ENCODE results near the gene RPL32.

DNA sequence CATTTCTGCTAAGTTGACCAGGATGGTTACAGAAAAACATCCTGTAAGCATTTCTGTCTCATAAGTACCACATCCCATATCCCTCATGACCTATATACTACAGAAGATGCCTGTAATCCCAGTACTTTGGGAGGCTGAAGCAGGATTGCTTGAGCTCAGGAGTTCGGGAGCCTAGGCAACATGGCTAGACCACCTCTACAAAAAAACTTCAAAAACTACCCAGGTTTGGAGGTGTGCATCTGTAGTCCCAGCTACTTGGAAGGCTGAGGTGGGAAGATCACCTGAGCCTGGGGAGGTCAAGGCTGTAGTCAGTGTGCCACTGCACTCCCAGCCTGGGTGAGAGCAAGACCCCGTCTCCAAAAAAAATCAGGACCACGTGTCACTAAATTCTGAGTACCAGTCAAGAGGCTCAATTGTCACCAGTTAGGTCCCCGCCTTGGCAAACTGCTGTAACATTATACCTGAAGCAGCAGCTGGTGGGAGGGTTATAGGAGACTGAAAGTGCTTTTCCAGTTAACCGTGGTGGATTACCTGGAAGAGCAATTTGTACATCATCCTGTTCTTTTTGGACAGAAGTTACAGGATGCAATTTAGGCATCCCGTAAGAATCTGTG lies 6.2 kb downstream of the RPL32 start:
- TF ChIP-seq EP300 (IDR thresholded peaks at IDR 0.05) = no peak
- TF ChIP-seq, protein P1, sequence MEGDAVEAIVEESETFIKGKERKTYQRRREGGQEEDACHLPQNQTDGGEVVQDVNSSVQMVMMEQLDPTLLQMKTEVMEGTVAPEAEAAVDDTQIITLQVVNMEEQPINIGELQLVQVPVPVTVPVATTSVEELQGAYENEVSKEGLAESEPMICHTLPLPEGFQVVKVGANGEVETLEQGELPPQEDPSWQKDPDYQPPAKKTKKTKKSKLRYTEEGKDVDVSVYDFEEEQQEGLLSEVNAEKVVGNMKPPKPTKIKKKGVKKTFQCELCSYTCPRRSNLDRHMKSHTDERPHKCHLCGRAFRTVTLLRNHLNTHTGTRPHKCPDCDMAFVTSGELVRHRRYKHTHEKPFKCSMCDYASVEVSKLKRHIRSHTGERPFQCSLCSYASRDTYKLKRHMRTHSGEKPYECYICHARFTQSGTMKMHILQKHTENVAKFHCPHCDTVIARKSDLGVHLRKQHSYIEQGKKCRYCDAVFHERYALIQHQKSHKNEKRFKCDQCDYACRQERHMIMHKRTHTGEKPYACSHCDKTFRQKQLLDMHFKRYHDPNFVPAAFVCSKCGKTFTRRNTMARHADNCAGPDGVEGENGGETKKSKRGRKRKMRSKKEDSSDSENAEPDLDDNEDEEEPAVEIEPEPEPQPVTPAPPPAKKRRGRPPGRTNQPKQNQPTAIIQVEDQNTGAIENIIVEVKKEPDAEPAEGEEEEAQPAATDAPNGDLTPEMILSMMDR (IDR thresholded peaks at IDR 0.05) = no peak
- no peak for TF ChIP-seq POLR2AphosphoS5 (IDR thresholded peaks at IDR 0.05)

All from sigmoid colon (tissue), 4 donors.